NCI-H2171 treated with DMSO at 0.1 percent for 48 hours (cell line): ENCODE data around the gene SYK.
A peak's percentile ranks its signal among the peaks of the same experiment; 100 is the strongest.

Experiments used
- DNase-seq: peaks from one replicate; lab custom pipeline; 2025; lab: John Stamatoyannopoulos, UW

SYK gene

GRCh38 chr9:90906316-90907055 is 104.9 kb downstream of the SYK start:
- peak; percentile 4 for DNase-seq

- DNase-seq, result no peak
These were observed 105.4 kb downstream of the SYK start for GRCh38 chr9:90907056-90907445.

GRCh38 chr9:90907790-90908189 is 106.2 kb downstream of the SYK start:
- DNase-seq, result no peak

- no peak for DNase-seq
These were observed 107.6 kb downstream of the SYK start for GRCh38 chr9:90909225-90909624.

- DNase-seq, result no peak
These were observed 108.2 kb downstream of the SYK start for GRCh38 chr9:90909747-90910283.

GRCh38 chr9:90914196-90914595 is 112.6 kb downstream of the SYK start:
- DNase-seq, result no peak

GRCh38 chr9:90914868-90915483 is 113.4 kb downstream of the SYK start:
- peak; percentile 76 for DNase-seq

GRCh38 chr9:90915693-90916092 is 114.1 kb downstream of the SYK start:
- peak; percentile 3 for DNase-seq

- no peak for DNase-seq
These were observed 114.6 kb downstream of the SYK start for GRCh38 chr9:90916147-90916734.

- no peak for DNase-seq
These were observed 118.3 kb downstream of the SYK start for GRCh38 chr9:90919883-90920282.

GRCh38 chr9:90921104-90921503 is 119.5 kb downstream of the SYK start:
- peak; percentile 50 for DNase-seq

GRCh38 chr9:90921969-90922368 is 120.3 kb downstream of the SYK start:
- no peak for DNase-seq

- DNase-seq, result no peak
These were observed 124.1 kb downstream of the SYK start for GRCh38 chr9:90925581-90926257.

- DNase-seq, result no peak
These were observed 125.3 kb downstream of the SYK start for GRCh38 chr9:90926936-90927335.

- DNase-seq, result no peak
These were observed 125.9 kb downstream of the SYK start for GRCh38 chr9:90927496-90927895.

GRCh38 chr9:90929626-90930025 is 128.0 kb downstream of the SYK start:
- no peak for DNase-seq

GRCh38 chr9:90933468-90933867 is 131.8 kb downstream of the SYK start:
- no peak for DNase-seq

GRCh38 chr9:90939351-90939750 is 137.7 kb downstream of the SYK start:
- DNase-seq, result no peak

- DNase-seq, result no peak
These were observed 138.7 kb downstream of the SYK start for GRCh38 chr9:90940280-90940679.

- no peak for DNase-seq
These were observed 140.0 kb downstream of the SYK start for GRCh38 chr9:90941661-90942060.

GRCh38 chr9:90942555-90942954 is 140.9 kb downstream of the SYK start:
- no peak for DNase-seq

- no peak for DNase-seq
These were observed 141.7 kb downstream of the SYK start for GRCh38 chr9:90943341-90943740.

- no peak for DNase-seq
These were observed 143.7 kb downstream of the SYK start for GRCh38 chr9:90945336-90945735.
